Transverse colon (tissue), 4 donors: ENCODE measurements around the gene ANKRD35. TPM values are rescaled to one million over a fixed set of nuclear protein-coding genes. Genes with fewer than 3 reads are reported as not detected.

Experiments
- DNase-seq: peaks from one replicate; pipeline ENCODE4 v3.0.0-alpha.2; 2019
- H3K27ac ChIP-seq, 4 donors: fragments of 200-600 bp; sonication (generic); 2 replicates each; pipeline ENCODE4 v1.5.1; 2016 to 2018; ENCODE audit warnings: inconsistent platforms in 4 of 4
- H3K27me3 ChIP-seq: fragments of 200-600 bp; sonication (generic); 2 replicates; pipeline ENCODE4 v1.5.1; 2017; ENCODE audit warnings: inconsistent platforms
- H3K36me3 ChIP-seq, 4 donors: fragments of 200-600 bp; sonication (generic); 2 replicates each; pipeline ENCODE4 v1.5.1; 2017 to 2019; ENCODE audit warnings: inconsistent platforms in 4 of 4
- H3K4me1 ChIP-seq, 4 donors: fragments of 200-600 bp; sonication (generic); 2 replicates each; pipeline ENCODE4 v1.5.1; 2017 to 2020; ENCODE audit warnings: inconsistent platforms in 4 of 4
- H3K4me3 ChIP-seq, 4 donors: fragments of 200-600 bp; sonication (generic); 1 replicate in 1 of 4; 2 replicates in 3 of 4; pipeline versions ENCODE4 v1.5.1 to v1.6.1; 2017 to 2019; ENCODE audit warnings: inconsistent platforms in 4 of 4
- H3K9me3 ChIP-seq, 2 donors: fragments of 200-600 bp; sonication (generic); 2 replicates each; pipeline ENCODE4 v1.5.1; 2017 to 2019; ENCODE audit warnings: inconsistent platforms in 2 of 2
- EP300 ChIP-seq: sonication (generic); formaldehyde crosslinking; IDR thresholded peaks from one replicate; pipeline ENCODE4 v1.6.1; 2017; ENCODE audit warnings: antibody characterized with exemption, low read depth
- POLR2A ChIP-seq: fragments of 450-650 bp; IDR thresholded peaks from one replicate; pipeline ENCODE4 v1.6.1; 2016; ENCODE audit warnings: antibody characterized with exemption, mild to moderate bottlenecking, moderate library complexity
- POLR2AphosphoS5 ChIP-seq, 3 donors: sonication (generic); formaldehyde crosslinking; IDR thresholded peaks; one replicate each; pipeline ENCODE4 v1.6.1; 2016; ENCODE audit warnings: antibody characterized with exemption in 3 of 3
- WGBS, 2 donors: methylation state at CpG; one replicate each; pipeline ENCODE4 v1.1.5; 2018; ENCODE audit warnings: low coverage in 1 of 2; 5-methylcytosine and 5-hydroxymethylcytosine counted together
- in situ Hi-C, 4 donors: fragments of 200-750 bp; cut with MboI; loops; one replicate each; pipeline versions ENCODE4 v1.15.0 to v1.15.1; 2017; ENCODE audit warnings: low sequenced_read_pairs in 3 of 4, low pct_ligation_motif_present in 1 of 4, low pct_unique_long_range_greater_than_20kb in 1 of 4
- intact Hi-C: fragments of 100-400 bp; cut with DNase I; formaldehyde crosslinking; loops from one replicate; pipeline ENCODE4 v1.15.1; 2023; ENCODE audit warnings: low total_unique reads
- total RNA-seq, 4 donors: library from RNA; depleted of rRNA; stranded (reverse); fragments of >200 nt; gene quantifications; one replicate each; pipeline ENCODE4 v1.1.0, GENCODE V29; 2016
- TF ChIP-seq, protein P1 (sequence below), 5 experiments: fragments of 200-600 bp in 3 of 5; fragments of 450-650 bp in 2 of 5; sonication (generic) in 3 of 5; IDR thresholded peaks; 1 replicate in 2 of 5; 2 replicates in 3 of 5; pipeline ENCODE4 v1.5.1; 2016 to 2017; ENCODE audit warnings: antibody characterized with exemption in 5 of 5, inconsistent platforms in 3 of 5, mild to moderate bottlenecking in 2 of 5, moderate library complexity in 1 of 5

Gene ANKRD35
- total RNA-seq, 4 donors from 2014 or later = 1.1 to 1.8 (median 1.4) TPM; not detected in 1

DNA sequence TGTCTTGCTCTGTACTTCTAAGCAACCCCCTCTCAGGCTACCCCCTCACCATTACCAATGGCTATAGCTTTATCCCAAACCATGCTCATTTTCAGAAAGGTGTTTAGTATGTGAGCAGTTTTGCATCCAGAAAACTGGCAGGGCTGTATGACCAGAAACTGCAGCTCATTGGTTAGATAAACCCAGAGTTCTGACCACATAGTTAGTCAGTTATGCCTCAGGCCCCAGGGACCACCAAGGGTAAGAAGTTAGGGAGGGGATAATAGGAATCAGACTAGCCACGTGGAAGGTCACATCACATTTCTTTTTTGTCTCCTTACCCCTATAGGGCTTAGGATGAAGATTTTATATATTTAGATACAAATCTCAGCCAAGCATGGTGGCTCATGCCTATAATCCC, 23.0 kb upstream of the ANKRD35 start:
- Histone ChIP-seq H3K36me3 (peaks cover 0 to 18% (median 7%) of the 10 kb centered on the region in 4 donors), H3K9me3 (no peaks in the 10 kb centered on the region), H3K27me3 (no peaks in the 10 kb centered on the region), H3K27ac (no peak overlapping the region), H3K4me3 (no peak overlapping the region), H3K4me1 (peaks cover 0 to 5% (median 0%) of the 10 kb centered on the region in 4 donors)
- TF ChIP-seq POLR2A = no peak
- DNase-seq = no peak
- in situ Hi-C loops (no loop called here), intact Hi-C loops (no loop called here)
- WGBS, 2 donors = 62% methylated on average over 1 of the region's 1 CpG; no CpG with 5 or more reads in 1 of the 2 donors

DNA sequence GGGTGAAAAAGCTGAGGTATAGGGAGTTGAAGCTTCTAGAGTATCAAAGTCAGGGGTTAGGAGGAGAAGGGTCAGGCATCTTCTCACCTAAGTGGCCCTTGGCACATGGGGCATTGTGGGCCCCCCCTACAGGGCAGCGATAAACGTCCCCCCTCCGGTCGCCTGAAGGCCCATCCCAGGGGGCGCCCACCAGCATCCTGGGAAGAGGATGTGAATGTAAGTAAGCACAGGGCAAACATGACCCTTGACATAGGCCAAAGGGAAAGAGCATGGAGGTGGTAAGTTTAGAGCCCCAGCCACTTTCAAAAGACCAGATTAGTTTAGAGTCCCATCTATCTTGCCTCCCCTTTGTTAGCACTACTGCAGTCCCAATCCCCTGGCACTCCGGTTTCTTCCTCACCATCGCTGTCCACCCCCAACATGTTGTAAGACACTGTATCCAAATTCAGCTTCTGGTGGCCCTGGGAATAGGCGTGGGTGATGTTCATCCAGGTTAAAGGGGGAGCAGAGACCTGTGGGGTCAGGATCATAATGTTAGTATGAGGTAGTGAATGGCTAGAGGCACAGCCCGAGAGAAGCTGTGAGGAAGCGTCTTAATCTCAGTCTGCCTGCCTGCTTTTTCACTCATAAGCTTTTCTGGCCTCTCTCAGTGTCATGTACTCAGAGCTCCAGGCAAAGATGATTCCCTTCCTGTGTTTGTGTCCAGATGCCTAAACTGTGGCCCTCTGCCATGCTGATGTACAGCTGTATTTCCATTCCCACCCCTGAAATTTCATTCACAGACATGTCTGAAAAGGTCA, 21.5 kb upstream of the ANKRD35 start:
- TF ChIP-seq, protein P1, sequence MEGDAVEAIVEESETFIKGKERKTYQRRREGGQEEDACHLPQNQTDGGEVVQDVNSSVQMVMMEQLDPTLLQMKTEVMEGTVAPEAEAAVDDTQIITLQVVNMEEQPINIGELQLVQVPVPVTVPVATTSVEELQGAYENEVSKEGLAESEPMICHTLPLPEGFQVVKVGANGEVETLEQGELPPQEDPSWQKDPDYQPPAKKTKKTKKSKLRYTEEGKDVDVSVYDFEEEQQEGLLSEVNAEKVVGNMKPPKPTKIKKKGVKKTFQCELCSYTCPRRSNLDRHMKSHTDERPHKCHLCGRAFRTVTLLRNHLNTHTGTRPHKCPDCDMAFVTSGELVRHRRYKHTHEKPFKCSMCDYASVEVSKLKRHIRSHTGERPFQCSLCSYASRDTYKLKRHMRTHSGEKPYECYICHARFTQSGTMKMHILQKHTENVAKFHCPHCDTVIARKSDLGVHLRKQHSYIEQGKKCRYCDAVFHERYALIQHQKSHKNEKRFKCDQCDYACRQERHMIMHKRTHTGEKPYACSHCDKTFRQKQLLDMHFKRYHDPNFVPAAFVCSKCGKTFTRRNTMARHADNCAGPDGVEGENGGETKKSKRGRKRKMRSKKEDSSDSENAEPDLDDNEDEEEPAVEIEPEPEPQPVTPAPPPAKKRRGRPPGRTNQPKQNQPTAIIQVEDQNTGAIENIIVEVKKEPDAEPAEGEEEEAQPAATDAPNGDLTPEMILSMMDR (IDR thresholded peaks at IDR 0.05) = no peak
- TF ChIP-seq POLR2AphosphoS5 (IDR thresholded peaks at IDR 0.05) = no peak
- no peak for TF ChIP-seq EP300
- no peak for TF ChIP-seq POLR2A
- DNase-seq = no peak
- intact Hi-C loops (no loop called here), in situ Hi-C loops (no loop called here)
- H3K9me3 ChIP-seq = no peaks in the 10 kb centered on the region
- H3K36me3 ChIP-seq = peaks cover 0 to 17% (median 7%) of the 10 kb centered on the region in 4 donors
- peaks cover 0 to 5% (median 0%) of the 10 kb centered on the region in 4 donors for H3K4me1 ChIP-seq
- no peak overlapping the region for H3K27ac ChIP-seq
- 71 to 82% methylated on average over 5 to 10 of the region's 10 CpGs for WGBS, 2 donors
- no peaks in the 10 kb centered on the region for H3K27me3 ChIP-seq
- H3K4me3 ChIP-seq = no peak overlapping the region

DNA sequence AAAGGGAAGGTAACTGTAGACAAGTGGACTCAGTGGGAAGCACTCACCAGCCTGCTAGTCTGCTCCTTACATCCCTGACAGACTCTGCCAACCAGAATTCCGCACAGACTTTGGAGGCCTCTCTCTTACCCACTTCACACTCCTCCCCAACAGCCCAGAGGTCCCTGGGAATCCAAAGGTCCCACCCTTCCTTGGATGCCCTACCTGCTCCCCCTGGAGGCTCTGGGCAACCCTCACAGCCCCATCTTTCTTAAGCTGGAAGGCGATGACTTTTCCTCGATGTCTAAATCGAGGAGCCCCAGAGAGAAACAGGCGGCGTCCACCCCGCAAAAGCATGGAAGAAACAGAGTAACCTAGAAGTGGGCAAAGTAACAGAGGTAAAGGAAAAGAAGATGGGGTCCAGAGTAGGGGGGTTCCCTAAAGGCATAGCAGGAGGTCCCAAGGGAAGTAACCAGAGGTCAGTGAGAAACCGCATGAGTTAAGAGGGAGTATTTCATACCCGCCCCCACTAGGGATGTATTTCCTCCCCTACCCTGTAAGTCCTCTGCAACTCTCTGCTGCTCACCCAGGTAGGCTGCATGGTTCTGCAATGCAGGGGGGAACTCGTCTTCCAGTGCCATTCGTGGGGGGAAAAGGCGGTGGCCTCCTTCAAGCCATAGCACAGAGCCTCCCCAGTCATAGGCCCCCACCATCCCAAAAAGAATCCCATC, 15.8 kb upstream of the ANKRD35 start:
- no peaks in the 10 kb centered on the region for H3K27me3 ChIP-seq
- H3K4me1 ChIP-seq = no peaks in the 10 kb centered on the region
- DNase-seq = no peak
- WGBS, 2 donors = 73 to 89% methylated on average over 3 to 12 of the region's 12 CpGs
- in situ Hi-C loops = no loop called here
- TF ChIP-seq, protein P1 (IDR thresholded peaks at IDR 0.05) = no peak
- TF ChIP-seq POLR2A = no peak
- TF ChIP-seq POLR2AphosphoS5 (IDR thresholded peaks at IDR 0.05) = no peak
- no peak for TF ChIP-seq EP300
- no peak overlapping the region for H3K27ac ChIP-seq
- no peaks in the 10 kb centered on the region for H3K9me3 ChIP-seq
- intact Hi-C loops = no loop called here
- no peak overlapping the region for H3K4me3 ChIP-seq
- no peaks in the 10 kb centered on the region for H3K36me3 ChIP-seq

DNA sequence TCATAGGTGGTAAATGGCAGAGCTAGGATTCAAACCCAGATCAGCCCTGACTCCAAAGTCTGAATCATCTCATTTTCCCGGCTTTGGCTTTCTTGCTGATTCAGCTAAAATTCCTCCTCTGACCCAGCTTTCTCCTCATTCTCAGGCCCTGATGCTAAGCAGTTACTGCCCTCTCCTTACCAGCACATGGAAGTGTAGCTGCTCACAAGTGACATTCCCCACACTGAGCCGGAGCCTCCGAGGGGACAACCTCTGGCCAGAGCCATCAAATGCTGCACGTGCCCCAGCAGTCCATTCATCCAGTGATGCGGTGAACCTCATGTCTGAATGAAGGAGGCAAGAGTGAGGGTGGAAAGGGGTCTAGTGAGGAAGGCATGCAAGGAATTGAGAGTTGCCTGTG, 13.1 kb upstream of the ANKRD35 start:
- Histone ChIP-seq H3K36me3 (no peaks in the 10 kb centered on the region), H3K27ac (no peak overlapping the region), H3K9me3 (no peaks in the 10 kb centered on the region), H3K27me3 (no peaks in the 10 kb centered on the region), H3K4me3 (no peak overlapping the region), H3K4me1 (no peaks in the 10 kb centered on the region)
- DNase-seq = no peak
- WGBS, 2 donors = 88% methylated on average over 5 of the region's 5 CpGs; no CpG with 5 or more reads in 1 of the 2 donors
- intact Hi-C loops = no loop called here
- in situ Hi-C loops = loop anchor here in 1 of 4 donors (25.0 kb wide), 1 partner anchor 114 kb away; the partner anchor contains the start of gene HJV
- TF ChIP-seq POLR2AphosphoS5 (IDR thresholded peaks at IDR 0.05) (no peak), EP300 (no peak), POLR2A (no peak)
- TF ChIP-seq, protein P1 (IDR thresholded peaks at IDR 0.05) = no peak
